Renal pelvis (tissue), 4 donors: Measurements from ENCODE around the gene C4B. TPM values are rescaled to one million over a fixed set of nuclear protein-coding genes. Genes with fewer than 3 reads are reported as not detected.
"Not testable (repeated sequence)": the region's sequence is repeated elsewhere in the genome, so short reads cannot be mapped to it uniquely, and the experiment has no call there.

Experiments
- DNase-seq: peaks from one replicate; pipeline ENCODE4 v3.0.0-alpha.2; 2013
- polyA plus RNA-seq, 3 donors: library from polyadenylated mRNA; unstranded; fragments of 120-200 nt; gene quantifications; one replicate each; pipeline ENCODE4 v1.2.1, GENCODE V29; 2013; ENCODE audit not compliant: insufficient read length in 3 of 3

The C4B gene
- polyA plus RNA-seq, 3 donors, result 21.3 to 27.5 (median 22.2) TPM

- DNase-seq, result not testable (repeated sequence)
Observed at GRCh38 chr6:32049736-32050135, 35.1 kb downstream of the C4B start.

GRCh38 chr6:32050562-32050961 is 36.0 kb downstream of the C4B start:
- no peak for DNase-seq

GRCh38 chr6:32052626-32053025 is 38.0 kb downstream of the C4B start:
- DNase-seq, result not testable (repeated sequence)

GRCh38 chr6:32053314-32053713 is 38.7 kb downstream of the C4B start:
- not testable (repeated sequence) for DNase-seq

- not testable (repeated sequence) for DNase-seq
Observed at GRCh38 chr6:32055756-32056155, 41.2 kb downstream of the C4B start.

- DNase-seq, result no peak
Observed at GRCh38 chr6:32056254-32056653, 41.7 kb downstream of the C4B start.

GRCh38 chr6:32057966-32058365 is 43.4 kb downstream of the C4B start:
- no peak for DNase-seq

- no peak for DNase-seq
Observed at GRCh38 chr6:32058511-32058963, 43.9 kb downstream of the C4B start.

- DNase-seq, result no peak
Observed at GRCh38 chr6:32060966-32061655, 46.5 kb downstream of the C4B start.

GRCh38 chr6:32064706-32065105 is 50.1 kb downstream of the C4B start:
- DNase-seq, result no peak

GRCh38 chr6:32067521-32067920 is 52.9 kb downstream of the C4B start:
- DNase-seq, result not testable (repeated sequence)

- not testable (repeated sequence) for DNase-seq
Observed at GRCh38 chr6:32068315-32068714, 53.7 kb downstream of the C4B start.

GRCh38 chr6:32068867-32069266 is 54.3 kb downstream of the C4B start:
- DNase-seq, result no peak

- DNase-seq, result no peak
Observed at GRCh38 chr6:32069460-32069859, 54.9 kb downstream of the C4B start.

GRCh38 chr6:32069878-32070515 is 55.4 kb downstream of the C4B start:
- no peak for DNase-seq

GRCh38 chr6:32070814-32071543 is 56.4 kb downstream of the C4B start:
- DNase-seq, result no peak

- no peak for DNase-seq
Observed at GRCh38 chr6:32073101-32073500, 58.5 kb downstream of the C4B start.

GRCh38 chr6:32073613-32074012 is 59.0 kb downstream of the C4B start:
- no peak for DNase-seq

- no peak for DNase-seq
Observed at GRCh38 chr6:32074996-32075532, 60.5 kb downstream of the C4B start.

GRCh38 chr6:32075781-32076180 is 61.2 kb downstream of the C4B start:
- DNase-seq, result no peak

GRCh38 chr6:32076321-32076809 is 61.8 kb downstream of the C4B start:
- no peak for DNase-seq

- DNase-seq, result no peak
Observed at GRCh38 chr6:32079566-32080290, 65.1 kb downstream of the C4B start.
